GM19043 (cell line): ENCODE results near the gene TROAP.
"Not testable (repeated sequence)": the region's sequence is repeated elsewhere in the genome, so short reads cannot be mapped to it uniquely, and the experiment has no call there.

Experiments
- ATAC-seq: cut with Tn5 transposase; IDR thresholded peaks from one replicate; pipeline ENCODE4 v1.9.1; 2021; ENCODE audit warnings: low read depth; ENCODE audit not compliant: unreplicated experiment

TROAP gene

GRCh38 chr12:49294086-49294803, 28.8 kb upstream of the TROAP start:
- ATAC-seq = no peak

DNA sequence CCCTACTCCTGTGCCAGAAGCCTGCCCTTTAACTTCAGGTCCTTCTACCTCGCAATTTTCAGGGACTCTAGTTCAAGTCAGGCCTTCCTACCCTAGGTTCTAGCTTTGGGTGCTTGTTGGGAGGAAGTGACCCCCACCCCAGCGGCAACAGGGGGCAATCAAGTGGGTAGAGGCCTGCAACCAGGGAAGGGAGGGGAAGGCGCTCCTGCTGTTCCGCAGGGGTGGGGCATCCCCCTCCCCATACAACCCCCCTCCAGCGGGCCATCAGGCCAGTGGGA, 28.3 kb upstream of the TROAP start:
- ATAC-seq = no peak

GRCh38 chr12:49295082-49295936, 27.7 kb upstream of the TROAP start, which contains the start of gene PRPH:
PRPH (plus strand) TSS chr12:49295147; CDS start chr12:49295201, 54 bp downstream.
- ATAC-seq = no peak

DNA sequence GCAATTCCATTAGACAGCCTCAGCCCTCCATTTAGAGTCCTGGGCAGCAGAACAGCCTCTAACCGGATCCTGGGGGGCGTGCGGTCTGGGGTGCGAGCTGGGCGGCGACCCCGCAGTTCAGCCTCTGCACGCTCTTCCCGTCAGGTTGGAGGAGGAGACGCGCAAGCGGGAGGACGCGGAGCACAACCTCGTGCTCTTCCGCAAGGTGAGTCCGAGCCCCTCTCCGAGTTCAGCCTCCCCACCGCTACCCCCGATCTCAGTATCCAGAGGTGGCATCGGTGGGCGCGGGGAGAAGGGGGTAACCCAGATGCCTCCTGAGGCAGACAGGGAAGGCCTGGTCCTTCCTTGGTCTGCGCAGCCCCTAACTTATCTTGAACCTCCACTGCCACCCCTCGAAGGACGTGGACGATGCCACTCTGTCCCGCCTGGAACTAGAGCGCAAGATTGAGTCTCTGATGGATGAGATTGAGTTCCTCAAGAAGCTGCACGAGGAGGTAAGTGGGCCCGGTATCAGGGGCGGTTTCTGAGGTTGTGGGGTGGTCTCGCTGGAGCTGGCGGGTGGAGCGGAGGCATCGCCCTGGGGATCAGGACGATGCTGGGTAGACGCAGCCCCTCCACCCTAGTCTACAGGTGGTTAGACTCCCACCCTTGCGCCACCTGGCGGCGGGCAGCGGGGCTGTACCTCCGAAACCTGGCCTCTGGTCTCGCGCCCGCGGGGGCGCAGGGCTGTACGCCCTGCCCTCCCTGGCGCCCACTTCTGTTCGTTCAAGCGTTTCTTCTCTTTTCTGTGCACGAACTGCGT, 26.8 kb upstream of the TROAP start:
- ATAC-seq = no peak

- no peak for ATAC-seq
Measured at GRCh38 chr12:49296836-49297694, 26.0 kb upstream of the TROAP start.

- no peak for ATAC-seq
Measured at GRCh38 chr12:49297695-49298060, 25.4 kb upstream of the TROAP start.

DNA sequence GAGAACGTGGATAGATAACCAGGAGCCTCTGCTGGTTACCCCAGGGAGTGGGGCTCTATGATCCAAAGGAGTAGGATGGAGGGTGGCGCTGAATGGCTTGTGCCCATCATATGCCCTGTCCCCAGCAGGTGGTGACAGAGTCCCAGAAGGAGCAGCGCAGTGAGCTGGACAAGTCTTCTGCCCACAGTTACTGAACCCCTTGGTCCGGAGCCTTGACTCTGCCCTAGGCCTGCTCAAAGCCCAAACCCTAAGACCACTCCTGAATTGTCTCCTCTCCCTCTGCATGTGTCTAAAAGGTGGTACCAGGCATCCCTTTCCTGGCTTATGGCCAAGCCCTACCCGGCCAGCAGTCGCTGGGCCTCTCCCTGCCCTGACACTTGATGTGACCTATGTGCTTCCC, 24.9 kb upstream of the TROAP start:
- ATAC-seq = no peak

- no peak for ATAC-seq
Measured at GRCh38 chr12:49301760-49302159, 21.3 kb upstream of the TROAP start.

GRCh38 chr12:49304161-49304560, 18.9 kb upstream of the TROAP start:
- no peak for ATAC-seq

- ATAC-seq = no peak
Measured at GRCh38 chr12:49305762-49306510, 17.1 kb upstream of the TROAP start.

DNA sequence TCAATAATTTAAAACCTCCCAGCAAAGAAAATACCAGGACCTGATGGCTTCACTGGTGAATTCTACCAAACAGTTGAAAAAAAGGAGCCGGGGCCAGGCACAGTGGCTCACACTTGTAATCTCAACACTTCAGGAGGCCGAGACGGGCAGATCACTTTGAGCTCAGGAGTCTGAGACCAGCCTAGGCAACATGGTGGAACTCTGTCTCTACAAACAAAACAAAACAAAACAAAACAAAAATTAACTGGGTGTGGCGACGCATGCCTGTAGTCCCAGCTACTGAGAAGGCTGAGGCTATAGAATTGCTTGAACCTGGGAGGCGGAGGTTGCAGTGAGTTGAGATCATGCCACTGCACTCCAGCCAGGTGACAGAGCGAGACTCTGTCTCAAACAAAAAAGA, 13.7 kb upstream of the TROAP start:
- no peak for ATAC-seq

DNA sequence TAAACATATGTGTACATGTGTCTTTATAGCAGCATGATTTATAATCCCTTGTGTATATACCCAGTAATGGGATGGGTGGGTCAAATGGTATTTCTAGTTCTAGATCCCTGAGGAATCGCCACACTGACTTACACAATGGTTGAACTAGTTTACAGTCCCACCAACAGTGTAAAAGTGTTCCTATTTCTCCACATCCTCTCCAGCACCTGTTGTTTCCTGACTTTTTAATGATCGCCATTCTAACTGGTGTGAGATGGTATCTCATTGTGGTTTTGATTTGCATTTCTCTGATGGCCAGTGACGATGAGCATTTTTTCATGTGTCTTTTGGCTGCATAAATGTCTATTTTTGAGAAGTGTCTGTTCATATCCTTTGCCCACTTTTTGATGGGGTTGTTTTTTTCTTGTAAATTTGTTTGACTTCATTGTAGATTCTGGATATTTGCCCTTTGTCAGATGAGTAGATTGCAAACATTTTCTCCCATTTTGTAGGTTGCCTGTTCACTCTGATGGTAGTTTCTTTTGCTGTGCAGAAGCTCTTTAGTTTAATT, 12.5 kb upstream of the TROAP start:
- ATAC-seq = not testable (repeated sequence)

- no peak for ATAC-seq
Measured at GRCh38 chr12:49314811-49315210, 8.2 kb upstream of the TROAP start.

DNA sequence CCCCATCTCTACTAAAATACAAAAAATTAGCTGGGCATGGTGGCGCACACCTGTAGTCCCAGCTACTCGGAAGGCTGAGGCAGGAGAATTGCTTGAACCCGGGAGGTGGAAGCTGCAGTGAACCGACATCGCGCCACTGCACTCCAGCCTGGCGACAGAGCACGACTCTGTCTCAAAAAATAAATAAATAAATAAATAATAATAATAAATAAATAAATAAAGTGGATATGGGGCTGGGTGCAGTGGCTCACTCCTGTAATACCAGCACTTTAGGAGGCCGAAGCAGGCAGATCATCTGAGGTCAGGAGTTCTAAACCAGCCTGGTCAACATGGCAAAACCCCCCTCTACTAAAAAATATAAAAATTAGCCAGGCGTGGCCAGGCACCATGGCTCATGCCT, 5.9 kb upstream of the TROAP start:
- ATAC-seq = not testable (repeated sequence)

DNA sequence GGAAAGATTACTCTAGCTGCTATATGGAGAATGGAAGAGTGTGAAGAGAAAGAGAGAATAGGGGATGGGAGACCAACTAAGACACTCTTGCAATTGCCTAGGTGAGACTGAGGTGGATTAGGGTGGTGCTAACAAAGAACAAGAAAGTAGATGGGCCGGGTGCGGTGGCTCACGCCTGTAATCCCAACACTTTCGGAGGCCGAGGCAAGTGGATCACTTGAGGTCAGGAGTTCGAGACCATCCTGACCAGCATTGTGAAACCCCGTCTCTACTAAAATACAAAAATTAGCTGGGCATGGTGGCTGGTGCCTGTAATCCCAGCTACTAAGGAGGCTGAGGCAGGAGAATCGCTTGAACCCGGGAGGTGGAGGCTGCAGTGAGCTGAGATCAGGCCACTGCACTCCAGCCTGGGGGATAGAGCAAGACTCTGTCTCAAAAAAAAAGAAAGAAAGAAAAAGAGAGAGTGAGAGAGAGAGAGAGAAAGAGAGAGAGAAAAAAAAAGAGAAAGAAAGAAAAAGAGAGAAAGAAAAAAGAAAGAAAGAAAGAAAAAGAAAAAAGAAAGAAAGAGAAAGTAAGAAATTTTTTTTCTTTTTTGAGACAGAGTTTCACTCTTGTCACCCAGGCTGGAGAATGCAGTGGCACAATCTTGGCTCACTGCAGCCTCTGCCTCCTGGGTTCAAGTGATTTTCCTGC, 2.5 kb upstream of the TROAP start:
- not testable (repeated sequence) for ATAC-seq

GRCh38 chr12:49322367-49322707, 718 bp upstream of the TROAP start:
- ATAC-seq = no peak

DNA sequence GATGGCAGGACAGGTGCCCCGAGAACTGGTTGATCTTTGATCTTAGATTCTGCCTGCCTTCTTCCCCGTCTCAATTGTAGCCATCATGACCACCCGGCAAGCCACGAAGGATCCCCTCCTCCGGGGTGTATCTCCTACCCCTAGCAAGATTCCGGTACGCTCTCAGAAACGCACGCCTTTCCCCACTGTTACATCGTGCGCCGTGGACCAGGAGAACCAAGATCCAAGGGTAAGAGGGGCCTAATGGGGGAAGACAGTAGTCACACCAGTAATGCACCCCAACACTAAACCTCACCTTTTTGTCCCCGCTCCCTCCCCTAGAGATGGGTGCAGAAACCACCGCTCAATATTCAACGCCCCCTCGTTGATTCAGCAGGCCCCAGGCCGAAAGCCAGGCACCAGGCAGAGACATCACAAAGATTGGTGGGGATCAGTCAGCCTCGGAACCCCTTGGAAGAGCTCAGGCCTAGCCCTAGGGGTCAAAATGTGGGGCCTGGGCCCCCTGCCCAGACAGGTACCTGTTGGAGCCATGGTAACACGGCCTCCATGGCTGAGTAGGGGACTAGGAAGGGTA, 556 bp downstream of the TROAP start:
- no peak for ATAC-seq

- no peak for ATAC-seq
Measured at GRCh38 chr12:49325606-49326005, 2.6 kb downstream of the TROAP start.

DNA sequence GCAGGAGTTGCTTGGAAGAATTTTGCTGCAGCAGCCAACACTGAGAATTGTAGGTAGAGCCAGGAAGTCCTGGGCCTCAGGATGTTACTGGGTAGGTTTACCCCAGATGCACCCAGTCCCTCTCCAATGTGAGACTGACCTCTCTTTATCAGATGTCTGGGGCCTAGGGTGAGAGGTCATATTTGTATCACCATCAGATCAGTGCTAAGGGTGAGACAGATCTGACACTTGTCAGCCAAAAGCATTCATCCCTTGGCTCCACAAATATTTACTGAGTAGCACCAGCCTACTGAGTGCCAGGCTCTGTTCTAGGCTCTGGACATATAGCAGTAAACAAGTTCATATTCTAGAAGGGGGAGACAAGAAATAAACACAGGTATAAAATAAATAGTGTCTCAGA, 4.3 kb downstream of the TROAP start:
- no peak for ATAC-seq
